HG03354 (cell line): ENCODE data around the gene HOGA1.
A peak's percentile ranks its signal among the peaks of the same experiment; 100 is the strongest.

Experiments
- ATAC-seq: cut with Tn5 transposase; IDR thresholded peaks from one replicate; pipeline ENCODE4 v1.9.1; 2021; ENCODE audit warnings: mild to moderate bottlenecking; ENCODE audit not compliant: unreplicated experiment, poor library complexity, severe bottlenecking

HOGA1 gene

DNA sequence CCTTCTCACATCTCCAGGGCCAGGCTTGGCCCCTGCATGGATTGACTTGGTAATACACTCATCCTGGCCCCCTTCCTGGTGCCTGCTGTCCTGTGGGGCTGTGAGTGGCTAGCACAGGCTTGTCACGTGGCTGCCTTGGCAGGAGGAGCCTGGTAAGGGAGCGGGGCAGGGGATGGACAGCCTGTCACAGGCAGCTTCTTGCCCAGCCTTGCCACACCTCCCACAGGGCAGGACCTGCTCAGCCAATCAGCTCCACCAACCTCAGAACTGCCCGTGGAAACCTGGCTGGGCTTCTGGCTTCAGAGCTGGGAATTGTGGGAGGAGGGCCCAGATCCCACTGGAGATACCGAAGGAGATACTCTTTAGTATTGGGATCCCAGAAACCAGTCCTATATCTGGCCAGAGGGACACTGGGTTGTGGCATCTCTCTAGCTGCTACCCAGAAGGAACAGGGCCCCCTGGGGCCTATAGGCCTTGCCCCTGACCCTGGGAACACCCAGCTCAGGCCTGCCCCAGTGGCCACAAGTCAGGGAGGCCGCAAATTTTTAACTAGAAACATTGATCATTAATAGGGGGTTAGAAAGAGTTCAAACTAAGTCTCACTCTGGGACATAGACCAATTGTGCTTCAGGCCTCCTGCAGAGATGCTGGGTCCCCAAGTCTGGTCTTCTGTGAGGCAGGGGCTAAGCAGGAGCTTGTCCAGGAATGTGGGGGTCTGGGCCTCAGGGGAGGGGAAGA is at the start of gene HOGA1:
TSS of gene HOGA1 (plus strand) at position 330 of the 738 bp plus-strand sequence. CDS start at position 645, 315 bp downstream.
- peak; percentile 77 for ATAC-seq

DNA sequence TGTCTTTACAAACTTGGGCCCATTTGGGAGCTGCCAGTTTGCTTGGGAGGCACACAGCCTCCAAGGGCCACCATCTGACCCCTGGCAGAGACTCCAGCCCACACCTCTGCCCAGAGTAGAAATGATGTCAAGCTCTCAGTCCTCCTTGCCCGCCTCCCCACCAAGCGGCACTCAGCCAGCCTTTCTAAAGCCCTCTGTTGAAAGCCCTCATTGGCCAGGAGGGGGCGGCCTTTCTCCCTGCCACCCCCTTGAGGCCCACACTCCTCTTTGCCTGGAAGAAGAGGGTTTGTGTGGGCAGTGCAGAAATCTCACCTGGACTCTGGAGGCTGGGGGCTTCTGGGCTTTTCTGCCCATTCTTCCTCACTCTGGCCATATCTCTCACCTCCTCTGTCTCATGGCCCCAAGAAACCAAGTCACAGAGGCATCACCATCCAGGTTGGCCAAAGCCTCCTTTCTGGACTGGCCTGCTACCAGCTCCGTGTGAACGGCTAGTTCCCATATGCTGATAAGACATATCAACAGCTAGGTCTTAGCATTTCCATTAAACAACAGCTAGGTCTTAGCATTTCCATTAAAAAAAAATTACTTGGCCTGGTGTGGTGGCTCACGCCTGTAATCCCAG is 49.3 kb upstream of the HOGA1 start:
- no peak for ATAC-seq

DNA sequence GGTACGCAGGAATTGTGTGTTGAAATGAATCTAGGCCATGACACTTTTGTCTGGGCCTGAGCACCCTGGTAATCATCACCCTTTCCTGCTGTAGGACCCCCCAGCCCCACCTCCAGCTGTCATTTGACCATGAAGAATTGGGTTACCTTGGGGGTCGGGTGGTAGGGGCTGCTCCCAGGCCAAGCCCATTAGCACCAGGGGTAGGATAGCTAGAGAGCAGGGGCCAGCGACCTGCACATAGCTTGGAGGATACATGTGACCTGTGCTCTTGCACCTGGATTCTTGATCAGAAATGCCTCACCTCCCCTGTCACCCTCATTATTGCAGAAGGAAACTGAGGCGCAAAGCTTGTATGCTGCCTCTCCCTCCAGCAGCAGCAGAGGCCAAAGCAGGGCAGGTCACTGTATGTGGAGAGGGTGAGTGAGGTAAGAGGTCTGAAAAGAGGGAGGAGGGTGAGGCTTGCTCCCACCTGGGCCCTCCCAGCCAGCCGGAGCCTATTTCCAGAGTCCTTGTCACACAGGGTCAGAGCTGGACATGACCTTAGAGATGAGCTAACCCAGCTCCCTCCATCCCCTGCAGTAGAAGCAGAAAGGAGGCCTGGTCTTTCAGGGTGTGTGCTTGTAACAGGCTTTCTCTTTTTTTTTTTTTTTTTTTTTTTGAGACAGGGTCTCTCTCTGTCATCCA is 46.9 kb upstream of the HOGA1 start:
- ATAC-seq, result no peak

DNA sequence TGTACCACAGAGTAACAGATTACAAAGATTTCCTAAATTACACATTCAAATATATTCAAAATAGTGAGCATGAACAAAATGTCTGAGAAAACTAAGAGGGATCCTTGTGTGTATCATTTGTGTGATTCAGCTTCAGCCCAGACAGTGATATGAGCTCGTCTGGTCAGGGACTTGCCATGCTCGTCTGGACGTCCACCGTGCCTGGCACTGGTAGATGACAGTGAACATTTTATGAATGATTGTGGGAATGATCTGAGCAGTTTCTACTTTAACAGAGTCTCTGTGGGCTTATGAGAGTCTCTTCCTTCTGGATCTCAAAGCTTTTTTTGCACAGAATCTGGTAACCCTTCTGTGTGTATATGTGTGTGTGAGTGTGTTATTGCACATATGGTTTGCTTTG is 45.8 kb upstream of the HOGA1 start:
- ATAC-seq, result no peak

DNA sequence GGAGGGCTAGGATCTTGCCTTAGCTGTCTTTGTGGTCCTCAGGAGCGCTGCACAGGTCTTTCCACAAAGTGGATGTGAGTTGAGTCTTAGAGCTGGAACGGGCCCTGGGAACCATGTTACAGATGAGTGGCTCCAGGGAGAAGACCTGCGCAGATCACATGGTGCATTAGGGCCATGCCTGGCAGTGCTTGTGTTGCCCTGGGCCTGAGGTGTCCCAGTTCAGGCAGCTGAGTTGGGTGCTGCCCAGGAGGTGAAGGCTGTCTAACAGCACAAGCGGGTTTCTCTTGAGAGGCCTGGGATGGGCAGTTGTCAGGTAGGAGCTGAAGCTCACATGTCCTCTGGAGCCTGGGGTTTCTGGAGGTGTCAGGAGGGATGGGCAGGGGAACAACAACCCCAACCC is 45.4 kb upstream of the HOGA1 start:
- ATAC-seq, result no peak

DNA sequence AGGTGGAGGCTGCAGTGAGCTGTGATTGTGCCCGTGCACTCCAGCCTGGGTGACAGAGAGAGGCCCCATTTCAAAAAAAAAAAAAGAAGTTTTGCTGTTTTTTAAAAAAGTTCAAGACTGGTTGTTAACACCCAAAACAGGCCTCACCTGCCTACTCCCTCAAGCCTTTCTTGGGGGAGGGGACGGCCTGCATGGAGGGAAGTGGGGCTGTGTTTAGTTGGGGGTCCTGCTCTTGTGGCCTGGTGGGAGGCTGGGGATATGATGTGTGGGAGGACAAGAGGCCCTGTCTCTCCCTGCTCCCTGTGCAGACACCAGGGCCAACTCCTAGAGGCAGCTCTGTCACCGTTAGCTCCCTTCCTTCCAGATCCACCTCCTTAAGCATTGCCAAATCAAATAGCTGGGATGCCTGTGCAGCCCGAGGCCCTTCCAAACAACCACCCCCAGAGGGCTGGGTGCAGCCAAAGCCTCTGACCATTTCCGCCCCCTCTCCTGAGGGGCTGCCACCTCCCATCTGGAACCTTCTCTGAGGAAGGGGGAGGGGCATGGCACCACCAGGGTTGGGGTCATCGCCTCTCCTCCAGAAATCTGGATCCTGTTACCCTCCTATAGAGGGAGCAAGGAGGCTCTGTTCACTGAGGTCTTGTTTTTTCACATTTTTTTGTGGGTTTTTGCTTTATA is 44.5 kb upstream of the HOGA1 start:
- no peak for ATAC-seq

DNA sequence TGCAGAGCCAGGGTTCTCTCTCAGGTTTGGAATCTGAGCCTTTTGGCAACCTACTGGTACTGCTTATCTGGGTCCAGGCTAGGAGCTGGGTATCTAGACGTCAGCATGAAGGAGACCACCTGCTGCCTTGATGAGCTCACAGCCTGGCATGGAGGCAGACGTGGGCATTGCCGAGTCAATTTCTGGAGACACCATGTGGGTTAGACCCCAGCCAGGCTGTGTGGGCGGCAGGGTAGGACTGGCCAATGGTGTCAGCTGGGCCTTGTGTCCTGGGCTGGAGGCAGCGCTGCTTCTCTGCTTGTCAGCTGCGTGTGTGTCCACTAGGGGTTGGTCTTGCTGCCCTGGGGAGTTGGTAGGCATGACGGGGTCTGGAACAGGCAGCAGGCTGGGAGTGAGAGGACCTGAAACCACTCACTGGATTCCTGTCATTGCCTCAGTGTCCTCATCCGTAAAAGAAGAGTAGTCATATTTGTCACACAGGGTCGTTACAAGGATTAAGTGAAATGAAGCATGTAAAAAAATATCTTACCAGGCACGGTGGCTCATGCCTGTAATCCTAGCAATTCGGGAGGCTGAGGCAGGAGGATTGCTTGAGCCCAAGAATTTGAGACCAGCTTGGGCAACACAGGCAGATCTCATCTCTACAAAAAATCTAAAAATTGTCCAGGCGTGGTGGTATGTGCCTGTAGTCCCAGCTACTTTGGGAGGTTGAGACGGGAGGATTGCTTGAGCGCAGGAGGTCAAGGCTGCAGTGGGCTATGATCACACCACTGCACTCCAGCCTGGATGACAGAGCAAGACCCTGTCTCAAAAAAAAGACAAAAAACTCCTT is 43.3 kb upstream of the HOGA1 start:
- no peak for ATAC-seq

DNA sequence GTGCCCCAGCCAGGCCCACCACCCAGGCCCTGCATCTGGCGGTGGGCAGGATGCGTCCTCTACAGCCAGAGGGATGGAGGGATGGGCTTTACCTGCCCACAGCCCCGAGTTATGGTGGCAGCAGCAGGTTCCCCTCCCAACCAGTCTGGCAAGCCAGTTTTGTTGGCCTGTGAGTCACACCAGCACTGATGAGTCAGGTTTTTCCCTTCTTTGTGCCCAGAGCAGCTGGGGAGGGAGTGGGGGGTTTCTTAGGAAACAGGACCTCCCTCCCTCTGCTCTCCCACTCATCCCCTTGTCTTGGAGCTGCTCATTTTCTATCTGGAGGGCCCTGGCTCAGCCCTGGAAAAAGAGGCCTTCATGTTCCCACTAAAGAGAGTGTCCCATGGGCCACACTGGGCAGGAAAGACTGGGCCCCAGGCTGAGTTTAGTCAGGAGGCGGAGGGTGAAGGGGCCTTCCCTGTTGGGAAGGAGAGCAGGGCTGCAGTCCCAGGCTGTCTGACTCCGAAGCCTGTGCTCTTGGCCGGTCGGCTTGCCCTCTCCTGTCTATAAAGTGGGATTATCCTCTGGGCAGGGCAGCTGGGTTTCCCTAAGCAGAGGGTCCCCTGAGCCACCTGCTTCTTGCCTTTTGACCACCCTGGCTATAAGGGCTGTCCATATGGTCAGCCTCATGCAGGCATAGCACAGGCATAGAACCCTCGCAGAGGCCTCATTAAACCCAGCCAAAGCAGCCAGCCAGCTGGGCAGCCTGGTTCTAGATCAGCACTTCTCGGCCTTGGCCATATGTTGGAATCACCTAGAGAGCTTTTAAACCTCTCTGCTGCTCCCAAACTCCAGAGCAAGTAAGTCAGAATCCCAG is 41.8 kb upstream of the HOGA1 start:
- no peak for ATAC-seq

DNA sequence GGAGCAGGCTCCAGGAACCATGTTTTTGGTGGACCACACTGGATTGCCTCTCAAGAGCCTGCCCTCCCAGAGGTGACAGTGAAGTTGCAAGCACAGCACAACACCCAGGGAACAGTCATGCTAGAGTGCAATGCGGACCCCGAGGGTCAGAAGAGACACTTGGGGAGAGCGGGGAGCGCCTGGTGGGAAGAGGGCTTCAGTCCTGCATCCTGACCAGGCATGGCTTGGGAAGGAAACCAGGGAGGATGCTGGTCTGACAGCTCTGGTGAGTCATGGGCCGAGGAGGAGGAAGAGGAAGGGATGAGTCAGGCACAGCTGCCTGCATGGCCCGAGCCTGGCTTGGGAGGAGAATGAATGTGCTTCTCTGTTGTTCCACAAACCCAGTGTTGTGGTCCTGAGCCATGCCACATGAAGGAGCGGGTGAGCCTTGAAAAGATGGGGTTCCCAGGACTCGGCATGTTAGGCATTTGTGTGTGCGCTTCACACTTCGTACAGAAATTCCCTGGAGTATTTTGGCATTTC is 41.1 kb upstream of the HOGA1 start:
- no peak for ATAC-seq

DNA sequence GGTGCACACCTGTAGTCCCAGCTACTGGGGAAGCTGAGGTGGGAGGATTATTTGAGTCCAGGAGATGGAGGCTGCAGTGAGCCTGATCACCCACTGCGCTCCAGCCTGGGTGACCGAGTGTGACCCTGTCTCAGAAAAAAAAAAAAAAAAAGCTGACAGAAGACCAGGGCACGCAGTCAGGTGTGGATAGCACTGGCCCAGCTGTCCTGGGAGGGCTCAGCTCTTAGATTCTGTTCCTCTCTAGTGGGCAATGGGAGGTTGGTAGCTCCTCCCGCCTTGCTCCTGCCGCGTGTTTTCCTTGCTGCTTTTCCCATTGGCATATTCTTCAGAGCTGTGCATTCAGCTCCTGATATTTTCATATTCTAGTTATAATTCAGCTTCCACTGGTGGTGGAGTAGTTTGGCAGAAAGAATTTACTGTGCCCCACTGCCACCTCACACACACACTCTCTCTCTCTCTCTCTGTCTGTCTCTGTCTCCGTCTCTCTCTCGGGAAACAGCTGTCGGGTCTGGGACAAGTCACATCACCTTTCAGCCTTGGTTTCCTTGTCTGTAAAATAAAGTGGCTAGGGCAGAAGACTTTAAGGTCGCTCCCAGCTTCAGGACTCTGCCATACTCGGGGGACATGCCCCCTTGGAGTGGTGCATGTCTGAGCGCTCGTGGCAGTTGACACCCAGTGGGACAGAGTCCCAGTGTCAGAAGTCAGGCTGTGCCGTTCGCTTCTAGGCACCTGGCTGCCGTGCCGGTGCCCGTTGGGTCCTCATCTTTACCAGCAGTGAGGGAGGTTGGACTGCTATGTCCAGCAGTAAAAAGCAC is 37.5 kb upstream of the HOGA1 start:
- no peak for ATAC-seq

DNA sequence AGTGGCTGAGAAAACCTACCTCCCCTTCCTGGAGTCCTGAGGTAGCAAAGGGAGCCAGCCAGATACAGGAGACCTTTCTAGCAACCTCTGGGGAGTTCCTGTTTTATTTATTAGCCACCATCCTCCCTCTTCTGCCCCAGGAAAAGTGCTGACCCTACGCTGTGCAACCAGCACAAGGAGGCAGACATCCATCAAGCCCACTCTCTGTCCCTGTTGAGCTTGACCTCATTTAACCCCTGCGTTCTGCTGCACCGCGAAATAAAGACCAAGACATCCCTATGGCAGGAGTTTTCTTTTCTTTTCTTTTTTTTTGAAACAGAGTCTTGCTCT is 37.0 kb upstream of the HOGA1 start:
- no peak for ATAC-seq

DNA sequence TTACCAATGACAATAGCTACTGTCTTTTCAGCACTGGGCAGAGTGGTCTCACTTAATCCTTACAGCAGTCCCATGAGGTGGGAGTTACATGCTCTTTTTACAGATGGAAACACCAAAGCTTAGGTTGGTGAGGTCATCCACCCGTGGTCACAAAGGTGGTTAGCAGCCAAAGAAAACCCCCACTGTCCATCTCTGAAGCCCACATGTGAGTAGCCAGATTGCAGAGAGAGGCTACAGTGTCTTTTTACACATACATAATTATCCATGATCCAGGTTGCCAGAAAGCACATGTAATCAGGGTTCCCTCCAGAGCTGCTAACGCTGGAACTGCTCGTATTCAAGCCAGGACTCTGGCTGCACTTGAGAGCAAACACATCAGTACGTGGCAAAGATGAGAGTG is 36.2 kb upstream of the HOGA1 start:
- ATAC-seq, result no peak

DNA sequence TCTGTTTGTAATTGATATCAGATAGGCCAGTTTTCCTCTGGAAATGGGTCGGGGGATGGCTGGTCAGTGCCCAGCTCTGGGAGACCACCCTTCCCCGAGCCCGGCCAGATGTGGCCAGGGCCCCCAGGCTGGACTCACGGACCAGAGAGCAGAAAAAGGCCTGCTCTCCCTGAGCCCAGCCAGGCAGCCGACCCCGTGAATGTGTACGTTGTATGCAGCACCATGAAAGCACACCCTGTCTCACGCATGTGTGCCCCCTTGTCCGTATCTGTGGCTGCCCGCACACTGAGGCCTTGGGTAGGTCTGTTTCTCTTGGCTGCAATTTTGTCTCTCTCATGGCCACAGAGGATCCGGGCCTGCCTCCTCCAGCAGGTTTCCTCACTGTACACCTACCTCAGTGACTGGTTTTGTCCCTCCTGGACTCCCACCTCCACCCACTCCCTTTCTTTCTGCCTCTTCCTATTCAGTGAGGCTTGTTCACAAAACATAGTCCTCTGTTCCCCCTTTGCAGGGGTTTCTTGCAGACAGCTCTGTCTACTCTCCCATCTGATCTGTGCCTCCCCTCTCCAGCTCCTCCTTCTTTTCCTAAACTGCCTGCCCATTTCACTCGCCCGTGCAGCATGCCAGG is 35.2 kb upstream of the HOGA1 start:
- ATAC-seq, result no peak

DNA sequence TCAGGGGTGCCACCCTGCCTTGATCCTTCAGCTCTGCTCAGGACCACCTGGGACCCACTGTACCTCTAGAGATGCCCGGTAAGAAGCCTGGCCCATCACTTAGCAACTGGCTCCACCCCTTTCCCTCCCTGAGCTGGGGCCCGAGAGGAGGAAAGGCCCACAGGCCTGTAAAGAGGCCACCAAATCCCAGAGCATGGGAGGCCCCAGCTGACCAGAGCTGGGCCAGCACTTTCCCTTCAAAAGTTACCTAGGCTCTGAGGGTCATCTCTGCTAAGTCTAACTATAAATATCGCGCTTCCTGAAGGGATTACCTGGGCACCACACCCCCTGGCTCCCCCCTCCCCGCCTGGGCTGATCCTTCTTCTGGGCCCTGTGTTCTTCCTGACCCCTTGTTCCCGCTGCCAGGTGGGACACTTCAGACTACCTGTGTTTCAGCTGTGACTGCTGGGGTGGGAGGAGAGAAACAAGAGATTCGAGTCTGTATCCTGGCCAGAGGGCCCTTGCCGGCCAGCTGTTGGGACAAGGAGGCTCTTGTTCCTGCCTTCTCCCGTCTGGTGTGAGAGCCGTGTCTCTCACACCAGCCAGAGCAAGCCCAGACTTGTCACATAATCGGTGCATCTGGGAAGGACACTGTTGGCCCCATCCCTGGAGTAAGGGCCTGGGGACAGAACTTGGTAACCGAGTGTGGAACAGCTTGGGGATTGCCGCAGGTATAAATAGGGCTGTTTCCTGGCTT is 34.4 kb upstream of the HOGA1 start:
- ATAC-seq, result no peak

DNA sequence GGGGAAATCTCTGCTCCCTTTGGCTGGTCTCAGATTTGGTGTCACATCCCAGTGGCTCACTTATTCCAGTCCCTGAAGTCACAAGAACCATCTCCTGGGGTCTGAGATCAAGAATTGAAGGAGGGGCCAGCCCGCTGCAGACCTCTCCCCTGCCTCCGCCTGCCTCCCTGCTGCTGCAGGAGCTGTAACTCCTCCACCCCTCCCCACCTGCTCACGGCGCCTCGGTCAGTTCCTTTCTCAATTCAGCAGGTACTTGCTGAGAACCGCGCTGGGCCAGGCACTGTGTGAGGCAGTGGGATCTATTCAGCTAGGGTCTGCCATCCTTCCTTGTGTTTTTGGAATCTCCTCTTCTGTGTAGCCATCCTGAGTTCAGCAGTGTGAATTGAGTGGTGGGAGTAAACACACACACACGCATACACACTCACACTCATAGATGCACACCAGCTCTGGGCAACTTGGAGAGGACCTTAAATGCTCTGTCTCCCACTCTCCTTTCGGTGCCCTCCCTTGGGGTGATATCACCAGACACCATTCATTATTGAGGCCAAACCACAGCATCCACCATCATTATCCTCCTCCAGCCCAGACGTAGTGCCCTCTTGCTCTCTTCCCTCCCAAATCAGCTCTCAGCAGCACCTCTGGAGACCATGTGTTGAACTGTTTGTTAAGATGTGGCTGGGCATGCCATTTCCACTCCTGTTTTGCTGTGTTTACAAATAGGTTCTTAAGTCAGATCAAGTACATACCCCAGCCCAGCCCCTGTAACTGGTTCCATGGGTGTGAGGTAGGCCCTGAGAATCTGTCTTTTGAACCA is 33.6 kb upstream of the HOGA1 start:
- ATAC-seq, result no peak

DNA sequence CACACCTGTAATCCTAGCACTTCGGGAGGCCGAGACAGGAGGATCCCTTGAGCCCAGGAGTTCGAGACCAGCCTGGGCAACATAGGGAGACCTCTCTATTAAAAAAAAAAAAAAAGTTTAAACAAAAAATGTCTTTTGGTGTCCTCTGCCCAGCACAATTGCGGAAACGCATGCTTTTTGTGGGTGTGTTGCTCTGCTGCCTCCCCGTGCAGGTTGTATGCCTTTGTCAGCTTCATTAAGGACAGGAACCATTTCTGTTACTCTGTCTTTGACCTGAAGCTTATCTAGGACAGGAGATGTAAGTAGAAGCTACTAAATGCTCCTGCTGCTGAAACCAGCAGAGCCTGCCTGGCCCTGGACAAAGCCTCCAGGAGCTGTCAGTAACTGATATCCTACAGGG is 32.9 kb upstream of the HOGA1 start:
- ATAC-seq, result no peak
